GM12878 (cell line): ENCODE results near the gene KIF22. TPM values are rescaled to one million over a fixed set of nuclear protein-coding genes. Genes with fewer than 3 reads are reported as not detected.

Experiments used
- BACH1 ChIP-seq: fragments of 450-650 bp; IDR thresholded peaks from 2 replicates; pipeline ENCODE4 v1.6.1; 2017; ENCODE audit warnings: mild to moderate bottlenecking, borderline replicate concordance
- BCLAF1 ChIP-seq: fragments of 450-650 bp; IDR thresholded peaks from 2 replicates; pipeline ENCODE4 v1.6.1; 2017; ENCODE audit warnings: antibody characterized with exemption, mild to moderate bottlenecking, moderate library complexity
- FOS ChIP-seq: IDR thresholded peaks from 3 replicates; pipeline ENCODE4 v1.6.1; 2011; ENCODE audit warnings: borderline replicate concordance; ENCODE audit not compliant: insufficient read length; ENCODE audit errors: extremely low read depth
- MEF2A ChIP-seq: IDR thresholded peaks from 2 replicates; pipeline ENCODE4 v1.6.1; 2011; ENCODE audit warnings: low read depth, mild to moderate bottlenecking, low read length, moderate library complexity; ENCODE audit not compliant: insufficient read depth
- NFYA ChIP-seq: IDR thresholded peaks from 2 replicates; pipeline ENCODE4 v1.6.1; 2011; ENCODE audit warnings: low read depth, mild to moderate bottlenecking, low read length, improper control_type of control experiment, borderline replicate concordance
- RAD21 ChIP-seq: IDR thresholded peaks from 2 replicates; pipeline ENCODE4 v1.6.1; 2011; ENCODE audit warnings: mild to moderate bottlenecking, low read depth, low read length, moderate library complexity; ENCODE audit not compliant: insufficient read depth
- RBBP5 ChIP-seq: fragments of 200-600 bp; sonication (generic); conservative IDR thresholded peaks from 2 replicates; pipeline ENCODE4 v1.6.1; 2016
- RCOR1 ChIP-seq: conservative IDR thresholded peaks from 2 replicates; pipeline ENCODE4 v1.6.1; 2012; ENCODE audit warnings: low read depth, low read length, improper control_type of control experiment
- RFX5 ChIP-seq: IDR thresholded peaks from 2 replicates; pipeline ENCODE4 v1.6.1; 2011; ENCODE audit warnings: low read depth, low read length, improper control_type of control experiment
- SUPT20H ChIP-seq: IDR thresholded peaks from 2 replicates; pipeline ENCODE4 v1.6.1; 2011; ENCODE audit warnings: low read depth, mild to moderate bottlenecking, low read length, moderate library complexity, borderline replicate concordance; ENCODE audit not compliant: control insufficient read depth
- polyA plus RNA-seq, 11 experiments: library from polyadenylated mRNA; depleted of rRNA in 4 of 11; unstranded in 6 of 11; stranded (reverse) in 5 of 11; fragments of >200 nt; fragmentation: Nextera tagmentation in 4 of 11; fragmentation: Illumina TruSeq in 1 of 11; extraction: Ambion mirVana in 4 of 11; extraction: Trizol in 1 of 11; gene quantifications; 1 replicate in 1 of 11; 2 replicates in 10 of 11; pipeline versions ENCODE4 v1.2.1 to v1.2.3, GENCODE V29; 2011 to 2016; ENCODE audit warnings: inconsistent platforms in 2 of 11, missing spikeins in 2 of 11, low read depth in 1 of 11
- total RNA-seq, 4 experiments: library from RNA; depleted of rRNA in 3 of 4; stranded (reverse); fragments of >200 nt in 3 of 4; fragmentation: Illumina TruSeq in 1 of 4; extraction: Trizol in 1 of 4; gene quantifications; 2 replicates each; pipeline versions ENCODE4 v1.2.1 to v1.2.3, GENCODE V29; 2013 to 2021
- TF ChIP-seq, protein P1 (sequence below): IDR thresholded peaks from 2 replicates; pipeline ENCODE4 v1.6.1; 2012; ENCODE audit warnings: low read depth, low read length, improper control_type of control experiment
- TF ChIP-seq, protein P2 (sequence below): fragments of 450-650 bp; formaldehyde crosslinking; IDR thresholded peaks from 2 replicates; pipeline ENCODE4 v1.4.0; 2022; ENCODE audit warnings: mild to moderate bottlenecking, moderate library complexity
- TF ChIP-seq, protein P3 (sequence below): fragments of 150-350 bp; IDR thresholded peaks from 2 replicates; pipeline ENCODE4 v1.6.1; 2016; ENCODE audit warnings: low read depth, low read length
- TF ChIP-seq, protein P4 (sequence below): fragments of 450-650 bp; IDR thresholded peaks from 2 replicates; pipeline ENCODE4 v1.6.1; 2017; ENCODE audit warnings: mild to moderate bottlenecking, moderate library complexity

The KIF22 gene
- total and polyA plus RNA-seq, 10 of the 15 experiments (the other 5 are each of a cell fraction or from before 2014, with no cell fraction given): 7.6 to 158 (median 132) TPM

GRCh38 chr16:29784901-29785500 is 5.5 kb upstream of the KIF22 start (continued):
- TF ChIP-seq BCLAF1 (no peak), MEF2A (no peak), SUPT20H (no peak), FOS (no peak), RAD21 (peak; percentile 60), RFX5 (no peak), RCOR1 (no peak), BACH1 (no peak), RBBP5 (no peak), NFYA (no peak)
- TF ChIP-seq, protein P1, sequence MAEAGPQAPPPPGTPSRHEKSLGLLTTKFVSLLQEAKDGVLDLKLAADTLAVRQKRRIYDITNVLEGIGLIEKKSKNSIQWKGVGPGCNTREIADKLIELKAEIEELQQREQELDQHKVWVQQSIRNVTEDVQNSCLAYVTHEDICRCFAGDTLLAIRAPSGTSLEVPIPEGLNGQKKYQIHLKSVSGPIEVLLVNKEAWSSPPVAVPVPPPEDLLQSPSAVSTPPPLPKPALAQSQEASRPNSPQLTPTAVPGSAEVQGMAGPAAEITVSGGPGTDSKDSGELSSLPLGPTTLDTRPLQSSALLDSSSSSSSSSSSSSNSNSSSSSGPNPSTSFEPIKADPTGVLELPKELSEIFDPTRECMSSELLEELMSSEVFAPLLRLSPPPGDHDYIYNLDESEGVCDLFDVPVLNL: no peak
- TF ChIP-seq, protein P2, sequence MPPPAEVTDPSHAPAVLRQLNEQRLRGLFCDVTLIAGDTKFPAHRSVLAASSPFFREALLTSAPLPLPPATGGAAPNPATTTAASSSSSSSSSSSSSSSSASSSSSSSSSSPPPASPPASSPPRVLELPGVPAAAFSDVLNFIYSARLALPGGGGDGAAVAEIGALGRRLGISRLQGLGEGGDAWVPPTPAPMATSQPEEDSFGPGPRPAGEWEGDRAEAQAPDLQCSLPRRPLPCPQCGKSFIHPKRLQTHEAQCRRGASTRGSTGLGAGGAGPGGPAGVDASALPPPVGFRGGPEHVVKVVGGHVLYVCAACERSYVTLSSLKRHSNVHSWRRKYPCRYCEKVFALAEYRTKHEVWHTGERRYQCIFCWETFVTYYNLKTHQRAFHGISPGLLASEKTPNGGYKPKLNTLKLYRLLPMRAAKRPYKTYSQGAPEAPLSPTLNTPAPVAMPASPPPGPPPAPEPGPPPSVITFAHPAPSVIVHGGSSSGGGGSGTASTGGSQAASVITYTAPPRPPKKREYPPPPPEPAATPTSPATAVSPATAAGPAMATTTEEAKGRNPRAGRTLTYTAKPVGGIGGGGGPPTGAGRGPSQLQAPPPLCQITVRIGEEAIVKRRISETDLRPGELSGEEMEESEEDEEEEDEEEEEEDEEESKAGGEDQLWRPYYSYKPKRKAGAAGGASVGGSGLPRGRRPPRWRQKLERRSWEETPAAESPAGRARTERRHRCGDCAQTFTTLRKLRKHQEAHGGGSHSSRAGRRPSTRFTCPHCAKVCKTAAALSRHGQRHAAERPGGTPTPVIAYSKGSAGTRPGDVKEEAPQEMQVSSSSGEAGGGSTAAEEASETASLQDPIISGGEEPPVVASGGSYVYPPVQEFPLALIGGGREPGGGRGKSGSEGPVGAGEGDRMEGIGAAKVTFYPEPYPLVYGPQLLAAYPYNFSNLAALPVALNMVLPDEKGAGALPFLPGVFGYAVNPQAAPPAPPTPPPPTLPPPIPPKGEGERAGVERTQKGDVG (CRISPR knock-in tag): no peak
- TF ChIP-seq, protein P3, sequence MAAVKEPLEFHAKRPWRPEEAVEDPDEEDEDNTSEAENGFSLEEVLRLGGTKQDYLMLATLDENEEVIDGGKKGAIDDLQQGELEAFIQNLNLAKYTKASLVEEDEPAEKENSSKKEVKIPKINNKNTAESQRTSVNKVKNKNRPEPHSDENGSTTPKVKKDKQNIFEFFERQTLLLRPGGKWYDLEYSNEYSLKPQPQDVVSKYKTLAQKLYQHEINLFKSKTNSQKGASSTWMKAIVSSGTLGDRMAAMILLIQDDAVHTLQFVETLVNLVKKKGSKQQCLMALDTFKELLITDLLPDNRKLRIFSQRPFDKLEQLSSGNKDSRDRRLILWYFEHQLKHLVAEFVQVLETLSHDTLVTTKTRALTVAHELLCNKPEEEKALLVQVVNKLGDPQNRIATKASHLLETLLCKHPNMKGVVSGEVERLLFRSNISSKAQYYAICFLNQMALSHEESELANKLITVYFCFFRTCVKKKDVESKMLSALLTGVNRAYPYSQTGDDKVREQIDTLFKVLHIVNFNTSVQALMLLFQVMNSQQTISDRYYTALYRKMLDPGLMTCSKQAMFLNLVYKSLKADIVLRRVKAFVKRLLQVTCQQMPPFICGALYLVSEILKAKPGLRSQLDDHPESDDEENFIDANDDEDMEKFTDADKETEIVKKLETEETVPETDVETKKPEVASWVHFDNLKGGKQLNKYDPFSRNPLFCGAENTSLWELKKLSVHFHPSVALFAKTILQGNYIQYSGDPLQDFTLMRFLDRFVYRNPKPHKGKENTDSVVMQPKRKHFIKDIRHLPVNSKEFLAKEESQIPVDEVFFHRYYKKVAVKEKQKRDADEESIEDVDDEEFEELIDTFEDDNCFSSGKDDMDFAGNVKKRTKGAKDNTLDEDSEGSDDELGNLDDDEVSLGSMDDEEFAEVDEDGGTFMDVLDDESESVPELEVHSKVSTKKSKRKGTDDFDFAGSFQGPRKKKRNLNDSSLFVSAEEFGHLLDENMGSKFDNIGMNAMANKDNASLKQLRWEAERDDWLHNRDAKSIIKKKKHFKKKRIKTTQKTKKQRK: no peak
- TF ChIP-seq, protein P4, sequence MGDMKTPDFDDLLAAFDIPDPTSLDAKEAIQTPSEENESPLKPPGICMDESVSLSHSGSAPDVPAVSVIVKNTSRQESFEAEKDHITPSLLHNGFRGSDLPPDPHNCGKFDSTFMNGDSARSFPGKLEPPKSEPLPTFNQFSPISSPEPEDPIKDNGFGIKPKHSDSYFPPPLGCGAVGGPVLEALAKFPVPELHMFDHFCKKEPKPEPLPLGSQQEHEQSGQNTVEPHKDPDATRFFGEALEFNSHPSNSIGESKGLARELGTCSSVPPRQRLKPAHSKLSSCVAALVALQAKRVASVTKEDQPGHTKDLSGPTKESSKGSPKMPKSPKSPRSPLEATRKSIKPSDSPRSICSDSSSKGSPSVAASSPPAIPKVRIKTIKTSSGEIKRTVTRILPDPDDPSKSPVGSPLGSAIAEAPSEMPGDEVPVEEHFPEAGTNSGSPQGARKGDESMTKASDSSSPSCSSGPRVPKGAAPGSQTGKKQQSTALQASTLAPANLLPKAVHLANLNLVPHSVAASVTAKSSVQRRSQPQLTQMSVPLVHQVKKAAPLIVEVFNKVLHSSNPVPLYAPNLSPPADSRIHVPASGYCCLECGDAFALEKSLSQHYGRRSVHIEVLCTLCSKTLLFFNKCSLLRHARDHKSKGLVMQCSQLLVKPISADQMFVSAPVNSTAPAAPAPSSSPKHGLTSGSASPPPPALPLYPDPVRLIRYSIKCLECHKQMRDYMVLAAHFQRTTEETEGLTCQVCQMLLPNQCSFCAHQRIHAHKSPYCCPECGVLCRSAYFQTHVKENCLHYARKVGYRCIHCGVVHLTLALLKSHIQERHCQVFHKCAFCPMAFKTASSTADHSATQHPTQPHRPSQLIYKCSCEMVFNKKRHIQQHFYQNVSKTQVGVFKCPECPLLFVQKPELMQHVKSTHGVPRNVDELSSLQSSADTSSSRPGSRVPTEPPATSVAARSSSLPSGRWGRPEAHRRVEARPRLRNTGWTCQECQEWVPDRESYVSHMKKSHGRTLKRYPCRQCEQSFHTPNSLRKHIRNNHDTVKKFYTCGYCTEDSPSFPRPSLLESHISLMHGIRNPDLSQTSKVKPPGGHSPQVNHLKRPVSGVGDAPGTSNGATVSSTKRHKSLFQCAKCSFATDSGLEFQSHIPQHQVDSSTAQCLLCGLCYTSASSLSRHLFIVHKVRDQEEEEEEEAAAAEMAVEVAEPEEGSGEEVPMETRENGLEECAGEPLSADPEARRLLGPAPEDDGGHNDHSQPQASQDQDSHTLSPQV: no peak
